Measurements from ENCODE around the gene TAF3. TPM values are rescaled to one million over a fixed set of nuclear protein-coding genes. Genes with fewer than 3 reads are reported as not detected.

The TAF3 gene
- total RNA-seq, 1 experiment from 2014 or later: 1.3 TPM

- DNase-seq (ENCODE audit: low spot score): peak; percentile 34
- in situ Hi-C loops (cut with HindIII; ENCODE audit: low sequenced_read_pairs): no loop called here
These were observed 95.0 kb downstream of the TAF3 start for GRCh38 chr10:7913126-7913872.

GRCh38 chr10:7915923-7916536 lies 97.7 kb downstream of the TAF3 start:
- in situ Hi-C loops (cut with HindIII; ENCODE audit: low sequenced_read_pairs): no loop called here
- no peak for DNase-seq (ENCODE audit: low spot score)

GRCh38 chr10:7917736-7918135 lies 99.4 kb downstream of the TAF3 start:
- no peak for DNase-seq (ENCODE audit: low spot score)
- in situ Hi-C loops (cut with HindIII; ENCODE audit: low sequenced_read_pairs): no loop called here

GRCh38 chr10:7922707-7923106 lies 104.4 kb downstream of the TAF3 start:
- in situ Hi-C loops (cut with HindIII; ENCODE audit: low sequenced_read_pairs): no loop called here
- DNase-seq (ENCODE audit: low spot score): no peak

GRCh38 chr10:7928536-7928935 lies 110.2 kb downstream of the TAF3 start:
- DNase-seq (ENCODE audit: low spot score): no peak
- in situ Hi-C loops (cut with HindIII; ENCODE audit: low sequenced_read_pairs): no loop called here

GRCh38 chr10:7932301-7933036 lies 114.2 kb downstream of the TAF3 start:
- in situ Hi-C loops (cut with HindIII; ENCODE audit: low sequenced_read_pairs): no loop called here
- no peak for DNase-seq (ENCODE audit: low spot score)

GRCh38 chr10:7933262-7933661 lies 115.0 kb downstream of the TAF3 start:
- no peak for DNase-seq (ENCODE audit: low spot score)
- in situ Hi-C loops (cut with HindIII; ENCODE audit: low sequenced_read_pairs): no loop called here

GRCh38 chr10:7933757-7934156 lies 115.5 kb downstream of the TAF3 start:
- no peak for DNase-seq (ENCODE audit: low spot score)
- in situ Hi-C loops (cut with HindIII; ENCODE audit: low sequenced_read_pairs): no loop called here

- no peak for DNase-seq (ENCODE audit: low spot score)
- in situ Hi-C loops (cut with HindIII; ENCODE audit: low sequenced_read_pairs): no loop called here
These were observed 119.1 kb downstream of the TAF3 start for GRCh38 chr10:7937315-7937945.

GRCh38 chr10:7941576-7941975 lies 123.3 kb downstream of the TAF3 start:
- in situ Hi-C loops (cut with HindIII; ENCODE audit: low sequenced_read_pairs): no loop called here
- no peak for DNase-seq (ENCODE audit: low spot score)

- DNase-seq (ENCODE audit: low spot score): no peak
- in situ Hi-C loops (cut with HindIII; ENCODE audit: low sequenced_read_pairs): no loop called here
These were observed 124.0 kb downstream of the TAF3 start for GRCh38 chr10:7942316-7942715.

GRCh38 chr10:7942859-7943258 lies 124.6 kb downstream of the TAF3 start:
- in situ Hi-C loops (cut with HindIII; ENCODE audit: low sequenced_read_pairs): no loop called here
- DNase-seq (ENCODE audit: low spot score): no peak

- in situ Hi-C loops (cut with HindIII; ENCODE audit: low sequenced_read_pairs): no loop called here
These were observed 125.8 kb downstream of the TAF3 start for GRCh38 chr10:7944215-7944480.

GRCh38 chr10:7944537-7944936 lies 126.2 kb downstream of the TAF3 start:
- DNase-seq (ENCODE audit: low spot score): no peak
- in situ Hi-C loops (cut with HindIII; ENCODE audit: low sequenced_read_pairs): no loop called here

More at GRCh38 chr10:7944215-7944480, 125.8 kb downstream of the TAF3 start:
- DNase-seq (ENCODE audit: low spot score): peak; percentile 63

- DNase-seq (ENCODE audit: low spot score): peak; percentile 19
- in situ Hi-C loops (cut with HindIII; ENCODE audit: low sequenced_read_pairs): no loop called here
These were observed 126.7 kb downstream of the TAF3 start for GRCh38 chr10:7945034-7945433.

GRCh38 chr10:7945469-7946187 lies 127.3 kb downstream of the TAF3 start:
- no peak for DNase-seq (ENCODE audit: low spot score)
- in situ Hi-C loops (cut with HindIII; ENCODE audit: low sequenced_read_pairs): no loop called here

- in situ Hi-C loops (cut with HindIII; ENCODE audit: low sequenced_read_pairs): no loop called here
- DNase-seq (ENCODE audit: low spot score): no peak
These were observed 130.2 kb downstream of the TAF3 start for GRCh38 chr10:7948371-7949000.

GRCh38 chr10:7950981-7951847 lies 132.9 kb downstream of the TAF3 start:
- DNase-seq (ENCODE audit: low spot score): no peak
- in situ Hi-C loops (cut with HindIII; ENCODE audit: low sequenced_read_pairs): no loop called here

Data from G401 (cell line).